GM12878 (cell line): ENCODE data around the gene STMP1. TPM values are rescaled to one million over a fixed set of nuclear protein-coding genes. Genes with fewer than 3 reads are reported as not detected.

Experiments
- ATAC-seq: fragments of 200-7000 bp; cut with Tn5 transposase; 3 replicates; pipeline ENCODE4 v1.9.1; 2020; ENCODE audit warnings: mild to moderate bottlenecking, moderate library complexity
- BruUV-seq: library from RNA; stranded (reverse); fragments of 400-500 nt; replicated peaks from 2 replicates; lab custom pipeline; 2021; lab: Mats Ljungman, UMichigan
- CTCF ChIA-PET: fragments of 300-600 bp; sonication (Branson Sonifier 250); formaldehyde crosslinking; extraction: SDS; loops from one replicate; lab custom pipeline; 2021; ENCODE audit warnings: inconsistent platforms; lab: Yijun Ruan, JAX
- POLR2A ChIA-PET: fragments of 350-600 bp; formaldehyde crosslinking; extraction: SDS; loops from one replicate; lab custom pipeline; 2021; ENCODE audit warnings: inconsistent platforms; lab: Charles Lee
- RAD21 ChIA-PET: fragments of 300-600 bp; sonication (Branson Sonifier 250); formaldehyde crosslinking; loops from one replicate; lab custom pipeline; 2023; ENCODE audit warnings: antibody characterized with exemption; ENCODE audit not compliant: unreplicated experiment; lab: Charles Lee
- SMC1A ChIA-PET: fragments of 300-600 bp; sonication (Branson Sonifier 250); formaldehyde crosslinking; loops from one replicate; lab custom pipeline; 2023; ENCODE audit not compliant: unreplicated experiment, uncharacterized antibody; lab: Charles Lee
- DNase-seq: peaks from one replicate; pipeline ENCODE4 v3.0.0-alpha.2; 2011; ENCODE audit warnings: low read depth, low spot score
- FAIRE-seq: peaks from 3 replicates; lab custom pipeline; 2011; peaks lifted over from hg19 to GRCh38; lab: Jason Lieb, UNC
- H2AFZ ChIP-seq: 2 replicates; pipeline ENCODE4 v1.6.0; 2011; ENCODE audit warnings: low read depth, low read length, control low read depth; ENCODE audit not compliant: control insufficient read depth
- H3K27ac ChIP-seq: 2 replicates; pipeline ENCODE4 v1.5.1; 2011; ENCODE audit warnings: control low read depth; ENCODE audit not compliant: control insufficient read depth, insufficient read depth
- H3K27me3 ChIP-seq, 2 experiments: replicated peaks in 1 of 2; 2 replicates each; pipeline versions ENCODE4 v1.6.0 to v1.6.1; 2011; ENCODE audit warnings: low read length in 1 of 2; ENCODE audit not compliant: control insufficient read depth in 2 of 2, insufficient read depth in 2 of 2
- H3K36me3 ChIP-seq, 2 experiments: 2 replicates each; pipeline ENCODE4 v1.5.1; 2011; ENCODE audit warnings: low read length in 1 of 2; ENCODE audit not compliant: control insufficient read depth in 2 of 2, insufficient read depth in 2 of 2
- H3K4me1 ChIP-seq: 2 replicates; pipeline ENCODE4 v1.6.1; 2011; ENCODE audit warnings: mild to moderate bottlenecking, low read length, moderate library complexity, mixed read lengths; ENCODE audit not compliant: control insufficient read depth, insufficient read depth
- H3K4me2 ChIP-seq: 2 replicates; pipeline ENCODE4 v1.6.0; 2011; ENCODE audit warnings: control low read depth; ENCODE audit not compliant: control insufficient read depth, insufficient read depth
- H3K4me3 ChIP-seq: fragments of 200-600 bp; sonication (generic); 2 replicates; pipeline ENCODE4 v1.5.1; 2016
- H3K79me2 ChIP-seq: 2 replicates; pipeline ENCODE4 v1.6.0; 2011; ENCODE audit warnings: low read length; ENCODE audit not compliant: control insufficient read depth, insufficient read depth
- H3K9ac ChIP-seq: 2 replicates; pipeline ENCODE4 v1.8.0; 2011; ENCODE audit warnings: low read length, control low read depth, mixed read lengths; ENCODE audit not compliant: control insufficient read depth, insufficient read depth
- H3K9me3 ChIP-seq: replicated peaks from 3 replicates; pipeline ENCODE4 v1.5.1; 2011; ENCODE audit warnings: mild to moderate bottlenecking, low read length; ENCODE audit not compliant: control insufficient read depth, insufficient read depth
- H4K20me1 ChIP-seq: 2 replicates; pipeline ENCODE4 v1.6.0; 2011; ENCODE audit not compliant: control insufficient read depth, insufficient read depth
- BCL3 ChIP-seq: IDR thresholded peaks from 2 replicates; pipeline ENCODE4 v1.6.1; 2011; ENCODE audit warnings: borderline replicate concordance, low read depth, mild to moderate bottlenecking, moderate library complexity, low read length; ENCODE audit not compliant: insufficient read depth, poor library complexity, severe bottlenecking
- PAX8 ChIP-seq: fragments of 450-650 bp; IDR thresholded peaks from 2 replicates; pipeline ENCODE4 v1.6.1; 2017; ENCODE audit warnings: mild to moderate bottlenecking, moderate library complexity
- RAD21 ChIP-seq: IDR thresholded peaks from 2 replicates; pipeline ENCODE4 v1.6.1; 2011; ENCODE audit warnings: mild to moderate bottlenecking, low read depth, low read length, moderate library complexity; ENCODE audit not compliant: insufficient read depth
- RELB ChIP-seq: fragments of 450-650 bp; IDR thresholded peaks from 2 replicates; pipeline ENCODE4 v1.6.1; 2017; ENCODE audit warnings: low read depth, mild to moderate bottlenecking, moderate library complexity
- ZBTB33 ChIP-seq: fragments of 450-650 bp; IDR thresholded peaks from 2 replicates; pipeline ENCODE4 v1.6.1; 2017; ENCODE audit warnings: mild to moderate bottlenecking
- ZNF217 ChIP-seq: fragments of 450-650 bp; IDR thresholded peaks from 2 replicates; pipeline ENCODE4 v1.6.1; 2017; ENCODE audit warnings: antibody characterized with exemption, mild to moderate bottlenecking
- WGBS: methylation state at CpG from one replicate; pipeline ENCODE4 v1.1.6; 2016; ENCODE audit warnings: low lambda C conversion rate; ENCODE audit not compliant: insufficient replicate concordance, insufficient coverage; ENCODE audit errors: missing lambda C conversion rate; 5-methylcytosine and 5-hydroxymethylcytosine counted together
- in situ Hi-C: fragments of 300-500 bp; cut with MboI; formaldehyde crosslinking; loops from 9 replicates; pipeline ENCODE4 v1.14.3; 2018; ENCODE audit warnings: mixed read lengths
- intact Hi-C: fragments of 100-400 bp; cut with micrococcal nuclease; formaldehyde crosslinking; loops from one replicate; pipeline ENCODE4 v1.14.2; 2022; ENCODE audit not compliant: unreplicated experiment
- polyA plus RNA-seq, 11 experiments: library from polyadenylated mRNA; depleted of rRNA in 4 of 11; unstranded in 6 of 11; stranded (reverse) in 5 of 11; fragments of >200 nt; fragmentation: Nextera tagmentation in 4 of 11; fragmentation: Illumina TruSeq in 1 of 11; extraction: Ambion mirVana in 4 of 11; extraction: Trizol in 1 of 11; gene quantifications; 1 replicate in 1 of 11; 2 replicates in 10 of 11; pipeline versions ENCODE4 v1.2.1 to v1.2.3, GENCODE V29; 2011 to 2016; ENCODE audit warnings: inconsistent platforms in 2 of 11, missing spikeins in 2 of 11, low read depth in 1 of 11
- total RNA-seq, 4 experiments: library from RNA; depleted of rRNA in 3 of 4; stranded (reverse); fragments of >200 nt in 3 of 4; fragmentation: Illumina TruSeq in 1 of 4; extraction: Trizol in 1 of 4; gene quantifications; 2 replicates each; pipeline versions ENCODE4 v1.2.1 to v1.2.3, GENCODE V29; 2013 to 2021

STMP1 gene
- total and polyA plus RNA-seq, 10 of the 15 experiments (the other 5 are each of a cell fraction or from before 2014, with no cell fraction given), result 8.0 to 79.9 (median 24.7) TPM

- no peak for TF ChIP-seq BCL3
- TF ChIP-seq RAD21, result no peak
- no peak for TF ChIP-seq RELB
- TF ChIP-seq PAX8, result no peak
- TF ChIP-seq, all 136 proteins: peak for 0
Observed at GRCh38 chr7:135659159-135659846, 3.0 kb upstream of the STMP1 start (continued).

GRCh38 chr7:135661311-135662122 is 797 bp upstream of the STMP1 start:
- 96% methylated on average over 14 of the region's 14 CpGs for whole genome bisulfite sequencing
- CTCF ChIA-PET, result interaction anchor here (0.9 to 10.3 kb wide), 6 partner anchors 12 to 387 kb away, joined by 3 to 89 read pairs (median 5); no protein-coding TSS in a partner anchor
- peak overlapping the region; percentile 94 for H3K4me2 ChIP-seq
- POLR2A ChIA-PET, result interaction anchor here (0.9 to 3.6 kb wide), 2 partner anchors 11 to 19 kb away, joined by 3 to 17 read pairs; no protein-coding TSS in a partner anchor
- FAIRE-seq, result no peak
- intact Hi-C loops (loop anchor here (5.0 to 10.0 kb wide), 2 partner anchors 149 to 313 kb away; partner anchors contain the start of genes CNOT4 and MTPN), in situ Hi-C loops (loop anchor here (10.0 kb wide), 1 partner anchor 313 kb away; the partner anchor contains the start of gene MTPN)
- H4K20me1 ChIP-seq, result no peaks in the 10 kb centered on the region
- TF ChIP-seq ZNF217, result no peak
- TF ChIP-seq ZBTB33, result peak; percentile 63; the same call in 1 of the 2 replicates
- DNase-seq, result no peak
- peak overlapping the region; percentile 97 for H2AFZ ChIP-seq
- H3K27ac ChIP-seq, result peak overlapping the region; percentile 38; the same call in 1 of the 2 replicates
- peaks cover 2% of the 10 kb centered on the region; the same call in 1 of the 2 replicates for H3K4me1 ChIP-seq
- H3K9me3 ChIP-seq, result no peaks in the 10 kb centered on the region
- H3K9ac ChIP-seq, result peak overlapping the region; percentile 36; the same call in 1 of the 2 replicates
- ATAC-seq, result peak; percentile 9
- RAD21 ChIA-PET, result interaction anchor here (1.0 to 1.3 kb wide), 3 partner anchors 9 to 16 kb away, joined by 3 to 7 read pairs (median 5); no protein-coding TSS in a partner anchor
- SMC1A ChIA-PET, result interaction anchor here (1.0 to 3.5 kb wide), 3 partner anchors 11 to 50 kb away, joined by 3 to 21 read pairs (median 9); no protein-coding TSS in a partner anchor
- H3K79me2 ChIP-seq, result peaks cover 17% of the 10 kb centered on the region
- TSS peak; percentile 97 for BruUV-seq
- no peaks in the 10 kb centered on the region for H3K27me3 ChIP-seq
- H3K36me3 ChIP-seq, result no peaks in the 10 kb centered on the region; a peak in 1 of 4 replicates
- H3K4me3 ChIP-seq, result peak overlapping the region; percentile 65
